Heart left ventricle (tissue), 16 donors: ENCODE data around the gene MYL1. TPM values are rescaled to one million over a fixed set of nuclear protein-coding genes. Genes with fewer than 3 reads are reported as not detected.

Experiments
- ATAC-seq, 4 donors: fragments of 200-7000 bp; cut with Tn5 transposase; one replicate each; pipeline ENCODE4 v1.9.1; 2020 to 2022; ENCODE audit warnings: moderate library complexity in 4 of 4, mild to moderate bottlenecking in 3 of 4, moderate number of reproducible peaks in 1 of 4
- DNase-seq, 5 donors: peaks; one replicate each; pipeline ENCODE4 v3.0.0-alpha.2; 2020
- H3K27ac ChIP-seq, 12 donors: fragments of 200-600 bp; sonication (generic) in 4 of 12; one replicate each; pipeline versions ENCODE4 v1.5.0 to v1.8.0; 2016 to 2022; ENCODE audit warnings: mild to moderate bottlenecking in 2 of 12
- H3K27me3 ChIP-seq, 9 donors: fragments of 200-600 bp; sonication (generic) in 2 of 9; one replicate each; pipeline versions ENCODE4 v1.5.1 to v1.8.0; 2016 to 2022; ENCODE audit warnings: mild to moderate bottlenecking in 3 of 9
- H3K36me3 ChIP-seq, 9 donors: fragments of 200-600 bp; sonication (generic) in 2 of 9; one replicate each; pipeline versions ENCODE4 v1.5.0 to v1.8.0; 2018 to 2022; ENCODE audit warnings: mild to moderate bottlenecking in 2 of 9
- H3K4me1 ChIP-seq, 12 donors: fragments of 200-600 bp; sonication (generic) in 4 of 12; one replicate each; pipeline versions ENCODE4 v1.5.0 to v1.8.0; 2016 to 2022; ENCODE audit warnings: mild to moderate bottlenecking in 3 of 12
- H3K4me3 ChIP-seq, 12 donors: fragments of 200-600 bp; sonication (generic) in 4 of 12; one replicate each; pipeline versions ENCODE4 v1.5.0 to v1.8.0; 2017 to 2022; ENCODE audit warnings: mild to moderate bottlenecking in 9 of 12, moderate library complexity in 4 of 12
- H3K9me3 ChIP-seq, 12 donors: fragments of 200-600 bp; sonication (generic) in 4 of 12; one replicate each; pipeline versions ENCODE4 v1.5.0 to v1.8.0; 2016 to 2022; ENCODE audit warnings: mild to moderate bottlenecking in 1 of 12
- POLR2A ChIP-seq, 2 donors: fragments of 450-650 bp; IDR thresholded peaks; one replicate each; pipeline ENCODE4 v1.6.1; 2017; ENCODE audit warnings: antibody characterized with exemption in 2 of 2, mild to moderate bottlenecking in 2 of 2, moderate library complexity in 2 of 2
- WGBS, 4 donors: extraction: QIAGEN DNeasy Blood & Tissue Kit in 2 of 4; methylation state at CpG; one replicate each; pipeline versions ENCODE4 v1.1.5 to v1.1.7; 2013 to 2018; 5-methylcytosine and 5-hydroxymethylcytosine counted together
- intact Hi-C, 10 donors: fragments of 100-400 bp; cut with DNase I; formaldehyde crosslinking; loops; one replicate each; pipeline versions ENCODE4 v1.11.1 to v1.14.2; 2022
- polyA plus RNA-seq, 2 donors: library from polyadenylated mRNA; stranded (reverse); fragments of 200-250 nt; gene quantifications; one replicate each; pipeline ENCODE4 v1.2.3, GENCODE V29; 2013
- total RNA-seq, 9 donors: library from RNA; depleted of rRNA in 2 of 9; stranded (reverse); fragments of >200 nt in 2 of 9; fragmentation: NEBNext Ultra II Directional in 3 of 9; extraction: Animal tissue kit (Norgen Biotek cat#: 25700) in 3 of 9; gene quantifications; one replicate each; pipeline versions ENCODE4 v1.1.0 to v1.2.4, GENCODE V29; 2016 to 2023
- TF ChIP-seq, protein P1 (sequence below), 12 donors: fragments of 200-600 bp; sonication (generic) in 4 of 12; IDR thresholded peaks; one replicate each; pipeline versions ENCODE4 v1.5.0 to v1.8.0; 2018 to 2022; ENCODE audit warnings: antibody characterized with exemption in 12 of 12, mild to moderate bottlenecking in 5 of 12
- donor health status: ischemic (EF 13 %, LVEDD 7.1; RV severe dilation, severe dysfunction).
- donor health status: healthy with polysubstance abuse.
- donor health status: DM: no; HTN: yes; CAD: no.
- donor health status: DM: no; HTN: no; CAD: no.
- donor health status: ischemic (EF 25% LVEDD 6.9; RV normal size, moderate dysfunction).
- donor health status: ischemic (EF 25% LVEDD 5.7; RV mildly dilated, moderate dysfunction).
- donor health status: healthy.
- donor health status: DM: yes; HTN: yes; CAD: no.
- donor health status: ischemic (EF 35%, LVEDD 5.7; RV mildly dilated, moderate dysfunction).
- donor health status: nonischemic (EF 11% LVEDD 7.7; RV severe dilation, severe dysfunction).
- donor health status: DM: yes; HTN: yes; CAD: no.
- donor health status: PGD.
- donor health status: ischemic (EF 29% LVEDD 5.4; RV normal size, mild dysfunction).
- donor health status: nonischemic (EF 23%, LVEDD 6.1; RV moderate dilation, normal function).

The MYL1 gene
- total and polyA plus RNA-seq, 11 donors, result 0.08 to 6.1 (median 1.2) TPM; not detected in 5

DNA sequence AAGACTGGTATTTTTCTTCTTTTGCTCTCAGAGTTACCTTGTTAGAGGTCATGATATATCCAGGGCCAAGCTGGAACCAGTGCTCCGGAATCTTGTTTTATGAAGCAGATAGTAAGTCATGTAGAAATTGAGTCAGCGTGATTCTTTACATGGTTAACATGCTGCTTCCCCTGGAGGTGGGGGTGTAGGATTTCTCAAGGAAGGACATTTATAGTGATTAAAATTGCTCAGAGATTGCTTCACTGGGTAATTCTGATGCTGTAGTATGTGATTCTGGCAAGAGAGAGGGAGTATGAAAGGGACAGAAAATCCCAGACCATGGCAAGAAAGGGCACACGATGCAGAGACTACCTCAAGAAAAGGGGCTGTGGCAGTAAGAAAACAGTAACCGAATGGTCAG lies 8.0 kb upstream of the MYL1 start:
- no peak overlapping the region for H3K4me3 ChIP-seq
- no peaks in the 10 kb centered on the region for H3K27me3 ChIP-seq
- intact Hi-C loops, result no loop called here
- ATAC-seq (no peak), DNase-seq (no peak)
- 86 to 89% (median 87%) methylated on average over 4 of the region's 4 CpGs for WGBS, 4 donors
- no peaks in the 10 kb centered on the region for H3K36me3 ChIP-seq
- no peaks in the 10 kb centered on the region for H3K4me1 ChIP-seq
- peaks cover 0 to 2% (median 0%) of the 10 kb centered on the region in 12 donors for H3K9me3 ChIP-seq
- H3K27ac ChIP-seq, result no peak overlapping the region
- no peak for TF ChIP-seq POLR2A (IDR thresholded peaks at IDR 0.05)
- TF ChIP-seq, protein P1, sequence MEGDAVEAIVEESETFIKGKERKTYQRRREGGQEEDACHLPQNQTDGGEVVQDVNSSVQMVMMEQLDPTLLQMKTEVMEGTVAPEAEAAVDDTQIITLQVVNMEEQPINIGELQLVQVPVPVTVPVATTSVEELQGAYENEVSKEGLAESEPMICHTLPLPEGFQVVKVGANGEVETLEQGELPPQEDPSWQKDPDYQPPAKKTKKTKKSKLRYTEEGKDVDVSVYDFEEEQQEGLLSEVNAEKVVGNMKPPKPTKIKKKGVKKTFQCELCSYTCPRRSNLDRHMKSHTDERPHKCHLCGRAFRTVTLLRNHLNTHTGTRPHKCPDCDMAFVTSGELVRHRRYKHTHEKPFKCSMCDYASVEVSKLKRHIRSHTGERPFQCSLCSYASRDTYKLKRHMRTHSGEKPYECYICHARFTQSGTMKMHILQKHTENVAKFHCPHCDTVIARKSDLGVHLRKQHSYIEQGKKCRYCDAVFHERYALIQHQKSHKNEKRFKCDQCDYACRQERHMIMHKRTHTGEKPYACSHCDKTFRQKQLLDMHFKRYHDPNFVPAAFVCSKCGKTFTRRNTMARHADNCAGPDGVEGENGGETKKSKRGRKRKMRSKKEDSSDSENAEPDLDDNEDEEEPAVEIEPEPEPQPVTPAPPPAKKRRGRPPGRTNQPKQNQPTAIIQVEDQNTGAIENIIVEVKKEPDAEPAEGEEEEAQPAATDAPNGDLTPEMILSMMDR (IDR thresholded peaks at IDR 0.05), result no peak

- no peaks in the 10 kb centered on the region for H3K9me3 ChIP-seq
- H3K36me3 ChIP-seq, result no peaks in the 10 kb centered on the region
- H3K27me3 ChIP-seq, result no peaks in the 10 kb centered on the region
- no peak overlapping the region for H3K4me3 ChIP-seq
- DNase-seq, result no peak
- 71 to 77% (median 74%) methylated on average over 3 of the region's 3 CpGs for WGBS, 4 donors
- intact Hi-C loops, result no loop called here
- TF ChIP-seq, protein P1 (IDR thresholded peaks at IDR 0.05), result no peak
- no peak for TF ChIP-seq POLR2A (IDR thresholded peaks at IDR 0.05)
- ATAC-seq, result no peak
- no peak overlapping the region for H3K27ac ChIP-seq
- H3K4me1 ChIP-seq, result no peaks in the 10 kb centered on the region
Measured at GRCh38 chr2:210318891-210319290, 3.9 kb upstream of the MYL1 start.

GRCh38 chr2:210318486-210318885 lies 3.5 kb upstream of the MYL1 start:
- 68 to 73% (median 73%) methylated on average over 2 of the region's 2 CpGs for WGBS, 4 donors
- H3K9me3 ChIP-seq, result no peaks in the 10 kb centered on the region
- no peak for DNase-seq
- H3K36me3 ChIP-seq, result no peaks in the 10 kb centered on the region
- H3K4me3 ChIP-seq, result no peak overlapping the region
- TF ChIP-seq, protein P1 (IDR thresholded peaks at IDR 0.05), result no peak
- no peak for TF ChIP-seq POLR2A (IDR thresholded peaks at IDR 0.05)
- no peak overlapping the region for H3K27ac ChIP-seq
- no peak for ATAC-seq
- intact Hi-C loops, result no loop called here
- H3K27me3 ChIP-seq, result no peaks in the 10 kb centered on the region
- H3K4me1 ChIP-seq, result no peaks in the 10 kb centered on the region

DNA sequence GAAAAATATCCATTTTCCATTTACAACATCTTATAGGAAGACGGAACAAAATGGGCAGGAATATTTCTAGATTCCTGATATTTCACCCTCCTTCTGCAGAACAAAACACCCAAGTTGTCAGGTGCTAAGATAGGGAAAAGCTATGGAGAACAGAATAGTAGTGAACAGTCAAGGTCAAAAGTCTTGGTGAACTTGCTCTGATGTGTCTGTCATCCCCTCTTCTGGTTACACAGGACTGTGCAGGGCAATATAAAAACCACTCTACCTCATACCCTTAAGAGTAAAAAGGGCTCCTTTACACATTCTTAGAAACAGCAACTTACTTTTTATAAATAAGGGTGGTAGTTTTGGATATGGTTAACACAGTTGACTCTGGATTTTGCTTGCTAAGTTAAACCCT lies 4.4 kb downstream of the MYL1 start:
- Histone ChIP-seq H3K27ac (no peak overlapping the region), H3K27me3 (no peaks in the 10 kb centered on the region), H3K4me3 (no peak overlapping the region), H3K4me1 (peaks cover 0 to 10% (median 0%) of the 10 kb centered on the region in 12 donors), H3K9me3 (no peaks in the 10 kb centered on the region), H3K36me3 (no peaks in the 10 kb centered on the region)
- no peak for TF ChIP-seq POLR2A (IDR thresholded peaks at IDR 0.05)
- TF ChIP-seq, protein P1 (IDR thresholded peaks at IDR 0.05), result no peak
- no peak for DNase-seq
- ATAC-seq, result no peak
- WGBS, 4 donors, result 0 to 50% (median 18%) methylated on average over 1 of the region's 1 CpG
- intact Hi-C loops, result no loop called here
